Measurements from ENCODE around the gene KDELR1. TPM values are rescaled to one million over a fixed set of nuclear protein-coding genes. Genes with fewer than 3 reads are reported as not detected.
"Not testable (repeated sequence)": the region's sequence is repeated elsewhere in the genome, so short reads cannot be mapped to it uniquely, and the experiment has no call there.

The KDELR1 gene
- polyA plus RNA-seq, 12 donors, result 101 to 185 (median 124) TPM; not detected in 1

DNA sequence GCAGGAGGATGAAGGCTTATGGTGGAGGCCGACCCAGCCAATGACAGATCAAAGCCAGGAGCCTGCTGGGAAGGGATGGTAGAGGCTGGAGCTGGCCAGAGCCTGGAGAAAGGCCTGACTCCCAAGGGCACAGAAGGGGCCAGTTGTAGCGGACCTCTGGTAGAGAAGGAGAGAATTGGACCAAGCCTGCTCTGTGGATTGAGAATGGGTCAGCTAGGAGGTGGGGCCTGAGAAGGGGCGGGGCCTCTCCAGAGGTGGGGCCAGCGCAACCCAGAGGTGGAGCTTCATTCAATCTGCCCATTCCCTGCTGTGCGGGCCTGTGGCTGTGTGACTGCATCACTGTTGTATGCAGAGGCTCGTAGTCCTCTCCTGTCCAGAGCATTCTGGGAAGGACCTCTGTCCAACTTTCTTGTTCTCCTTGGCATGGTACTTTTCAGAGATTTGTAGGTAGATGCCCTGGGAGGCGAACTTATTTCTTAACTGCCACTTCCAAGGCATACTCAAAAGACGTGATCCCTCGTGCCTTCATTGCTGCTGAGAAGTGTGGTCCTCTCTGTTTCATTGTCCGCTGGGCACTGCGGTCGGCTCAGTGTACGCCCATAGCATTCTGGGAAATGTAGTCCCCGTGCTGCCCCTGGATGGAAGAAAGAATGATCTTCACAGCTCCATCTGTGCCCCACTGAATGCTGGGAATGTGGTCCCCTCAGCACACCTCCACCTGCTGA, 8.8 kb upstream of the KDELR1 start:
- peak; percentile 45 for DNase-seq

DNA sequence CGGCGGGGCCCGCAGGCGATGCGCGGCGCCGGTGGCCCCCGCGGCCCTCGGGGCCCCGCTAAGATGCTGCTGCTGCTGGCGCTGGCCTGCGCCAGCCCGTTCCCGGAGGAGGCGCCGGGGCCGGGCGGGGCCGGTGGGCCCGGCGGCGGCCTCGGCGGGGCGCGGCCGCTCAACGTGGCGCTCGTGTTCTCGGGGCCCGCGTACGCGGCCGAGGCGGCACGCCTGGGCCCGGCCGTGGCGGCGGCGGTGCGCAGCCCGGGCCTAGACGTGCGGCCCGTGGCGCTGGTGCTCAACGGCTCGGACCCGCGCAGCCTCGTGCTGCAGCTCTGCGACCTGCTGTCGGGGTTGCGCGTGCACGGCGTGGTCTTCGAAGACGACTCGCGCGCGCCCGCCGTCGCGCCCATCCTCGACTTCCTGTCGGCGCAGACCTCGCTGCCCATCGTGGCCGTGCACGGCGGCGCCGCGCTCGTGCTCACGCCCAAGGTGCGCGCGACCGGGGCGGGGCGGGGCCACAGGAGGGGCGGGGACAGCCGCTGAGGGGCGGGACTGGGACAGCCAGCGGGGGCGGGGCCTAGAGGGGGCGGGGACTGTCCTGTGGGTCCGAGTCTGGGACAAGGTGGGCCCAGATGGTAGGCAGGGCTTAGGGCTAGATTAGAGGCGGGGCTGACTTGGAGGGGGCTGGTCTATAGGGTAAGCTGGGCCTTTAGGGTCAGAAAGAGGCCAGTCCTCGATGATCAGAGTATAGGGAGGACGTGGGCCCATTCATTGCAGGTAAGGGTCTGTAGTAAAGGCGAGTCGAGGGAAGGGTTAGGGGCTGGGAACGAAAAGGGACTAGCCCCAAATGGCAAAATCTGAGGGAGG, 7.3 kb upstream of the KDELR1 start:
- peak; percentile 78 for DNase-seq

DNA sequence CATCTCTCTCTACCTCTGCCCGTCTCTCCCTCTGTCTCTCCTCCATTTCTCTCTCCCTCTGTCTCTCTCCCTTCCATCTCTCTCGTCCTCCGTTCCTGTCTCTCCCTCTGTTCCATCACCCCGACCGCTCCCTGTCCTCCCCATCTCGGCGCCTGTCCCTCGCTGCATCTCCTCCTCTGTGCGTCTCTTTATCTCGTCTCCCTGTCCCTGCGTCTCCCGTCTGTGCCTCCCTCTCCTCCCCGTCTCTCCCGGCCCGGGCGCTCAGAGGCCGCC, 6.7 kb upstream of the KDELR1 start:
- no peak for DNase-seq

DNA sequence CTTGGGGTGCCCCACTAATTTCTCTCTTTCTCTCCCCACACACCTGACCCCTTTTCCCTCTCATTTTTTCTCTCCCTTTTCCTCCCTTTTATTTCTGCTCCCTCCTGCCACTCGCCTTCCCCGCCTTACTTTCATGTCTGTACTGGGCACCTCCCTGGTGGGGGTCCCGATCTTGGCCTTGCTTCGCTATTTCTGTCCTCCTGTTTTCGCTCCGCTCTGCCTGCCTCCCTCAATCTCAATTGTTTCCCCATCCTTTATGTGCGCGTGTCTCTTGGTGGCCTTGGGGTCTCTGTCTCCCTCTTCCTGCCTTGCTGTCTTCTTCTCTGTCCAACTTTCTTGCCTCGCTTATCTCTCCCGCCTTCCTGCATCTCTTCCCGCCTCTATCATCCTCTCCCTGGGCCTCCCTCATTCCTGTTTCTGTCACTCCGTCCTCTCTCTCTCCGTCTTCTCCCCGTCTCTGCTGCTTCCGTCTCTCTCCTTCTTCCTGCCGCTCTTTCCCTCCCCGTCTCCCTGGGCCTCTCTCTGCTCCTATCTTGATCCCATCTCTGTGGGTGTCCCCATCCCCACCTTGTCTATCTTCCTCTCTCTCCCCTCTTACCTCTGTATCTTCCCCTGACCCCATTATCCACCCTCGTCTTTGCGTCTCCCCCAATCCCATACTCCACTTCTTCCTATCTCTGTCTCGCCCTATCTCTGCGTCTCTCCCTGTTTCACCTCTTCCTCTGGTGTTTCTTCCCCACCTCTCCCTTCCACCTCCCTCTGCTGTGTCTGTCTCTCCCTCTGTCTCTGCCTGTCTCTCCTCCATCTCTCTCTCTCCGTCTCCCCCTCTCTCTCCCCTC, 6.1 kb upstream of the KDELR1 start:
- no peak for DNase-seq

DNA sequence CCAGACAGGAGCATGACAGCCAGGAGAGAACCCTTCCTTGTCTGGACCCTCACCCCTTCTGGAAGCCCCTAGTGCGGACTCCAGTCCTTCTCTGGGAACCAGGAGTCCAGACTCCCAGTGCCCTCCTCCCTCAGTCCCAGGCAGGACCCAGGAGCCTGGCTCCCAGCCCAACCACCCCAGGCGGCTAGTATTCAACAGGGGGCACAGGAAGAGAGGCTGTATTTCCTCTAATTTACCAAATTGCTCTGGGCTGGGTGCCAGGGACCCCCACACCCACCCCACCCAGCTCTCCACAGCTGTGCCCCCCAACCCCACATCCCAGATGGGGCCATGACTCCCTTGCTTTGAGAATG, 5.4 kb upstream of the KDELR1 start:
- no peak for DNase-seq

DNA sequence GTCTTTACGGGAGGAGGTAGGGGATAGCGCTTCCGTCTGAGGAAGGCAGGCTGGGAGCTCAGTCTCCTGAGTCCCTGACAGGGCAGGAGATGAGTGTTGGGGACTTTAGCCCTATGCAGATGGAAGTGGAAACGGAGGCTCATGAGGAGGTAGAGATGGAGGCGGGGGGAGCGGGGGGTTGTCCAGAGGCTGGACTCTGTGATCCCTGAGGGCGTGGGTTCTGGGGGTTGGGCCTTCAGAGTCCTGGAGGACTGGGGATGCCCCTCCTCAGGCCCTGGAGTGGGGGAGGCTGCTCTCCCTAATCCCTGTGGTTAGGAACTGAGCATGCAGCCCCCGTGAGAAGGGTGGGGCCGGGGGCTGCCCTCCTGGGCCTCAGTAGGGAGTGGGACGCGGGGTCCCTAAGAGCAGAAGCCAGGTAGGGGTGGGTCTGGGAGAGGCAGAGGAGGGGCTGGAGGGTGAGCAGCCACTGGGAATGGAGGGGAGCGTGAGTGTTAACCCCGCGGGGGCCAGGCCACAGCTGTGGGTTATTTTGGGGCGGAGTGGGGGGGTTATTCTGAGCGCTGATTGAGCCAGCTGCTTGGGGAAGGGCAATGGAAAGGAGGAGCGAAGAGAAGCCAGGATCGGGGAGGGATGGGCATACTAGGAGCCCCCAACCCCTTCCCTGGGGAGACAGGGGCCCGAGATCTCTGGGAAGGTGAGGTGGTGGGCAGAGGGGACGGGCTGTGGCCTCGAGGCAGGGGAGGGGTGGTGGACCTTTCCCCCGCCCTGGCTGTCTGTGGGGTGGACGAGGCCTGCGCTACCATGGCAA, 4.9 kb upstream of the KDELR1 start:
- no peak for DNase-seq

DNA sequence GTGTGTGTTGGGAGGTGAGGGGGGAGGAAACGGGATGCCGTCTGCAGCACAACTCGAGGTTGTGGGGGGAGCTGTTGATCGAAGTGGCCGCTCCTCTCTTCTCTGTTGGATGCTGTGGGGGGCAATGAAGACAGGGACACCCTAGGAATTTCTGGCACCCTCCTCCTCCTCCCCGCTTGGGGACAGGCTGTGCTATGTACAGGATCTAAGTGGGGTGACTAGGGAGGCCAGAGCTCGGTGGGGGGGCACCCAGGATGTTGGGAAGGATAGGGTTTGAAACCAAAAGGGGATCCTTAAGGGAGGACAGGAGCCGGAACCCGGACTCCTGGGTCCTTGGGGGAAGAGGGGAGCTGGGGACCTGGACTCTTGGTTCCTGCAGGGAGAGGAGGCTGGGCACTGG, 4.1 kb upstream of the KDELR1 start:
- no peak for DNase-seq

DNA sequence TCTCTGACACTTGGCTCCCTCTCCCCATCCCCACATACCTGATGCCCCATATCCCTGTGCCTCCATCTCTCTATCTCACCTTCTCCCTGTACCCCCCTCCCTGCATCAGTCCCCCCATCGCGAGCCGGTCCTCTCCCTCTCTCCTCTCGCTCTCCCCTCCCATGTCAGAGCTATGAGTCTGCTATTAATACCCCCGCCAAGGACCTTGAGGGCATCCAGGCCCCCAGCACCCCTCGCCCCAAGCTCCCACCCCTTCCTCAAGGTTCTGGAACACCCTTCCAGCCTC, 3.8 kb upstream of the KDELR1 start:
- no peak for DNase-seq

DNA sequence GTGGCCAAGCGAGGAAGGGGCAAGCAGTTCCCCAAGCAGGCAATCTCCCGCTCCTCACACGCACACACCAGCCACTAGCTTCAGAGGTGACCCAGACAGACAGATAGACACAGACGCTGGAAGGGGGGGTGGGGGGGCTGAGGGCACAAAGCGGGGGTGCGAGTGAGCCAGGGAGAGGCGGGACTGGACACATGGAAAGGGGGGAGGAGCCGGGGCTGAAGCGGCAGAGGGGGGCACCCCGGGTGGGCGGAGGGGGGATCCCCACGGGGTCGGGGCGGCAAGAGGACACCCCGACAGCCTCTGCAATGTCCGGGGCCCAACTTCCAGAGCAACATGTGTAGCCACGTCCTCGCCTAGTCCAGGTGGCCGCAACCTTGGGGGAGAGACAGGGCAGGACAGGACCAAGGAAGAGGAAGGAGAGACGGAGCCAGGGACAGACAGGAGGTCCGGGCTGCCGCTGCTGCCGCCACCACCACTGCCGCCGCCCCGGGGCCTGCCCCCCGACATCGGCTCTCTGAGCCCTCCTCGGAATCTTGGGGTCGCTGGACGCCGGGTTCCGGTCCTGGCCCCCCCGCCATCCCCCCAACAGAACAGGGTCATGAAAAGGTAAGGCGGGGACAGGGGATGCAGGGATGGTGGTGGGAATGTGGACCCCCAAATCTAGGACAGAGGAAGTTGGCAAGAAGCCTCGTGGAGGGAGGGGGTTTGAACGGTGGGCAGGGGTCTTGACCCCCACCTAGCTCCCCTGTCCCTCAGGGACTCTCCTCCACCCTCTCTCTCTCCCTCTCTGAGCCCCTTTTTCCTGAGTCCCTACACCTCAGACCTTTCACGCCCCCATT, 3.2 kb upstream of the KDELR1 start:
- no peak for DNase-seq

DNA sequence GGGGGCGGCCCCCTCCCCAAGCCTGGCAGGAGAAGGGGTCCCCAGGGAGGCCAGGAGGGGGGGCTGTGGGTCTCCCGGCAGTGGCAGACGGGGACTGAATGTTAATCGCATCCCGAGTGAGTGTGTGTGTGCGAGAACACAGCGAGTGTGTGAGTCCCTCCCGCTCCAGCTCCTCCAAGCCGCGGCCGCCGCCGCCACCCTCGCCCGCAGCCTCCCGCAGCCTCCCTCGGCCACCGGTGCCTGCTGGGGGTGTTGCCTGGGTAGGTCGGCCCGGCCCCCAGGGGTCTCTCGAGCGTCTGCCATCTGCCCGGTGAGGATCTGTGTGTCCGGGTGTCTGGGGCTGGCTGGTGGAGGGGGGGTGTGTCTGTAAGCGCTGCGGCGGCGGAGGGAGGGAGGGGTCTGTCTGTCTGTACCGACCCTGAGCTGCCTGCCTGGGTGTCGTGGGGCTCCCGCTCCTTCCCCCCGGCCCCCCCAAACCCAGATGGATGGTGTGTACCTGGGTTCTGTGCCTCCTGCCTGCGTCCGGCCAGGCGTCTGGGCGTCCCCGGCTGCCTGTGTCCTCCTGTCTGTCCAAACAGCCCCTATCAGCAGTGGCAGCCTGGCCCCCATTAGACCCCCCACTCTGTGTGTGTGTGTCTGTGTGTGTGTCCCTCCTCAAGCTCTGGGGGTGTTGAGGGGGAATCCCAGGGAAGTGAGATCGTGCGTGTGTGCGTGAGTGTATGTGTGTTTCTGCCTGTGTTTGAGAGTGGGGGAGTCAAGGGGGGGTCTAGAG, 2.4 kb upstream of the KDELR1 start, which contains the start of gene GRIN2D:
TSS of gene GRIN2D (plus strand) at position 110 of the 772 bp plus-strand sequence. CDS start 4,725 bp downstream, outside the sequence.
- no peak for DNase-seq

DNA sequence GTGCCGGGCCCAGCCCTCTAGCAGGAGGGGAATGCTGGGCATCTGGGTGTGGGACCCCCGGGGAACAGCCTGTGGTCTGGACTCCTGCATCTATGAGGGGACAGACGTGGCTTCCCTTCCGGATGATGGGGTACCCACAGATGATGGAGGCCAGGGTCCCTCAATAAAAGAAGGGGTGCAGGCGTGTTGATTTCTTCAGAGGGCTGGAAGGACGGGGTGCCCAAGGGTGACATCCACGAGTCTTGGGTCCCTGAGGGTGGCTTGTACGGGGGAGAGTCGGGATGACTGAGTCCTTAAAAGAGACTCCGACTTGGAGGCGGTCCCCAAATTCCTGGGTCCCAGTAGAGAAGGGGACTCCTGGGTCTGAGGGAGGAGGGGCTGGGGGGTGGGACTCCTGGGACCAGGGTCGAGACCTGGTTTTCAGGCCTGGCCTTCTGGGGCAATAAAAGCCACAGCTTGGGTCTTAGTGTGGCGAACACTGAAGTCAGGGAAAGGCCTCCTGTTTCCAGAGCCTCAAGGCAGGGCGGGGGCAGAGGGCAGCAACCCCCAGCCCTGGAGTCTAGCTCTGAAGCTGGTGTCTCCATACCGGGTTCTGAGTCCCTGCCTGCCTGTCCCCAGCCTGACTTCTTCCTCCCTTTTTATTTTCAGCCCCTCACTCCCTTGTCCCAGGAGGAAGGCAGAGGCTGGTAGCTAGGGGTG, 1.7 kb upstream of the KDELR1 start:
- DNase-seq, result no peak

DNA sequence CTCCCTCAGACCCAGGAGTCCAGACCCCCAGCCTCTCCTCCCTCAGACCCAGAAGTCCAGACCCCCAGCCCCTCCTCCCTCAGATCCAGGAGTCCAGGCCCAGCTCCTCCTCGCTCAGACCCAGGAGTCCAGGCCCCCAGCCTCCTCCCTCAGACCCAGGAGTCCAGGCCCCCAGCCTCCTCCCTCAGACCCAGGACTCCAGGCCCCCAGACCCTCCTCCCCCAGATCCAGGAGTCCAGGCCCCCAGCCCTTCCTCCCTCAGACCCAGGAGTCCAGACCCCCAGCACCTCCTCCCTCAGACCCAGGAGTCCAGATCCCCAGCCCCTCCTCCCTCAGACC, 624 bp upstream of the KDELR1 start:
- DNase-seq, result not testable (repeated sequence)

DNA sequence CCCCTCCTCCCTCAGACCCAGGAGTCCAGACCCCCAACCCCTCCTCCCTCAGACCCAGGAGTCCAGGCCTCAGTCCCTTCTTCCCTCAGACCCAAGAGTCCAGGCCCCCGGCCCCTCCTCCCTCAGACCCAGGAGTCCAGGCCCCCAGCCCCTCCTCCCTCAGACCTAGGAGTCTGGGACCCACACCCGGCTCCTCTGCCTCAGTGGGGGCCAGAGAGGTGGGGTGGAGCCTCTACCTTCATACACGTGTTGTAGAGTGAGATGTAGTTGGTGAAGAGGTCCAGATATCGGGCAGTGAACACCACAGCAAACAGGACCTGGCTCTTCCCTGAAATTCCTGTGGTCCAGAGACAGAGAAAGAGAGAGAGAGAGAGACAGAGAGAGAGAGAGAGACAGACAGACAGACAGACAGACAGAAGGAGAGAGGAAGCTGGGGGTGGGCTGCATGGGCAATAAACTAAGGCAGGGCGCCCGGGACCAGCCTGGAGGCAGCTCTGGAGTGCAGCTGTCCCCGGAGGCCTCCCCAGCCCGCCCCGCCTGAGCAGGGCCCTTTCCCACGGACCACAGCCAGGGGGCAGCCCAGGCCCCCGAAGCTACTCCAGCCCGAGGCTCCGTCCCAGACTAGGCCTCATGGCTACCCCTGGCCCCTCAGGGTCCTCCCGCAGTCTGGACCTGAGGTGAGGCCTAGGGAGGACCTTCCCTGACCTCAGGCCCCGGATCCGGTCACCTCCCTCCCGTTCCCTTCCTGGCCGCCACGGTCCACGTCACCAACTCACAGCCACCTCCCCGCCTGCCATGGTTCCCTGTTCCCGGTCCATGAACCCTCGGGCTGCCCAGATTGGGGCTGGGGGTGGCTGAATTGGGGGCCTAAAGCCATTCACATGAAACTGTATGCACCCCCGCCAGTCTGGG, 907 bp downstream of the KDELR1 start:
- peak; percentile 76 for DNase-seq

DNA sequence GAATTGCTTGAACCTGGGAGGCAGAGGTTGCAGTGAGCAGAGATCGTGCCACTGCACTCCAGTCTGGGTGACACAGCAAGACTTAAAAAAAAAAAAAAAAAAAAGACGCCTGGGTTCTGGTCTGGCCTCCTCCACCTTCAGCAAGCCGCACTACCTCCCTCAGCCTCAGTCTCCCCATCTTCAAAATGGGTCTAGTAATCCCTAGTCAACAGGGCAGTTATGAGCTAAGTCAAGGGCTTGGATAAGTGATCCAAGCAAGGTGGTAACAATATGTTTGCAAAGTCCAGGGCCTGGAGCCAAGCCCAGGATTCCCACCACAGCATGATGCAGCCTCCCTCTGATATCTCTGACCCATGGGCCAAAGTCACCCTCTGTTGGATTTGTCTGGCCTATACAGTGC, 4.4 kb downstream of the KDELR1 start:
- DNase-seq, result no peak

DNA sequence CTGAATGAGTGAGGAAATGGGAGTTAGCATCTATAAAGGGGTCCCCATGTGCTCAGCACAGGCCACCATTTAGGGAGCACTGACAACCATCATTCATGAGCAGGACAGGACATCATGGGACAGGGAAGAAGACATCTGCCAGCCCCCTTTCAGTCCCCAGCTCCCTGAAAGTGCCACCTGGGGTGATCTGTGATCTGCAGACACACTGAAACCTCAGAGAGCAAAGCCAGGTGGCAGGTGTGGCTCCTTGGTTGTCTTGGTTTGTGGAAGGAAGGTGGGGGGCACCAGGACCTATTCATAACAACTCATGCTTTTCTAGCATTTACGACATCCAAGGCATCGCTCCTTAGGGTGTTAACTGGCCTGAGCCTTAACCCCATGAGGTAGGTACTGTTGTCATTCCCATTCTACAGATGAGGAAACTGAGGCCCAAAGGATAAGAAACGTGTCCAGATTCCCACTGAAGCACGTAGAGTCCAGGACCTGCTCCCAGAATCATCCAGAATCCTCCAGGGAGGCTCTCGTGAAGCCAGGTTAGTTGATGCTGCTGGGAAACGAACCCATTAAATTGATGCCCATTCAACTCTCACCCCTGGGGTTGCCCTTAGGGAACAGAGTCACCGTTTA, 5.8 kb downstream of the KDELR1 start:
- DNase-seq, result no peak

DNA sequence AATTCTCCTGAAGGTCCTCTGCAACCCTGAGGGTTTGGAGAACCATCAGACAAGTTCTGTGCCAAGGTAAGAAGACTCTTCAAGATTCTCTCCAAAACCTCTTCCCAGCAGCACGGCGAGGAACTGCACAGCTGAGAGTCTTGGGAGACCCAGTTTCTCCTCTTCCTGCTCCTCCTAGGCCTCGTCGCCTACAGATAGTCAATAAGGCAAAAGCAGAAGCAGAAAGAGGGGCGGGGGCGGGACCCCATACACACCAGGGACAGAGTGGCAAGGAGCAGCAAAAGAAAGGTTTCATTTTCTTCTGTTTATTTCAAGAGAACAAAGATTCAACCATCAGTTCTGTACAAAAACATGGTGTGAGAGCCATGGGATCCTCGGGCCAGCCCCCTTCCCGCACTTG, 9.1 kb downstream of the KDELR1 start:
- no peak for DNase-seq

DNA sequence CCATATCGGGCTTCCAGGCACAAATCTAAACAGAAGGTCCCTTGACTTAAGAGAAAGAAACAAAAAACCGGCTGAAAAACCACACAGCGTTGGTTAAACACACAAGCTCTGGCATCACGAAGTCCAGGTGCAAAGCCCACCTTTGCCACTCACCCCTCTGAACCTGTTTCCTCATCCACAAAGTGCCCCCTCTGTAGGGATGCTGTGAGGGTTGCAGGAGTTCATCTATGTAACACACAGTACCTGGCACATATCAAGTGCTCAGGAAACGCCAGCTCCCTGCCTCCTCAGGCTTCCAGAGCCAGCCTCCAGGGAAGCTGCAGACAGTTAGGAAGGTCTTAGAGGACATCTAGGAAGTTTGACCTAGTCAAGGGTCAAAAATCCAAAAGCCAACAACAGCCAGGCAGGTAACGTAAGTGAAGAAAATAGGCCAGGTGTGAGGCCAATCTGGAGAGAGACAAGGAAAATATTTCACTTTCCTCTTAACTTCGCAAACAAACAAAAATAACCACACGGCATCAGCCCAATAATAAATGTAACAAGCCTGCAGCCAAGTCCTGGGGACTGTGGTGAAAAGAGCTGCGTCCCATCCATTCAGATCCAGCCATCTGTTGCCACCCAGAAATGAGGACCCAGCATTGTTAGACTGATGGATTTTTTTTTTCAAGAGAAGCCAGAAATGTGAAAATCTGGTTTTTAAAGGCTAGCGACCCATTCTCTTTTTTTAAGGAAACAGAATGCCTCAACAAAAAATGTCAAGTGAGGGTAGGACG, 10.0 kb downstream of the KDELR1 start:
- DNase-seq, result no peak

Measured in muscle of arm (tissue), 12 donors.